BJ (cell line): Measurements from ENCODE around the gene RBMS3. TPM values are rescaled to one million over a fixed set of nuclear protein-coding genes. Genes with fewer than 3 reads are reported as not detected.
A peak's percentile ranks its signal among the peaks of the same experiment; 100 is the strongest.

Source experiments
- CTCF ChIA-PET: fragments of 350-600 bp; formaldehyde crosslinking; extraction: SDS; loops from one replicate; lab custom pipeline; 2021; ENCODE audit warnings: antibody characterized with exemption, inconsistent platforms; lab: Yijun Ruan, JAX
- POLR2A ChIA-PET: fragments of 300-600 bp; sonication (Branson Sonifier 250); formaldehyde crosslinking; extraction: SDS; loops from one replicate; lab custom pipeline; 2021; ENCODE audit warnings: antibody characterized with exemption; lab: Charles Lee
- DNase-seq: peaks from one replicate; pipeline ENCODE4 v3.0.0-alpha.2; 2011; ENCODE audit warnings: low read depth
- H3K27me3 ChIP-seq: 2 replicates; pipeline ENCODE4 v1.6.0; 2011; ENCODE audit warnings: low read length; ENCODE audit not compliant: control insufficient read depth, insufficient read depth
- H3K36me3 ChIP-seq: 2 replicates; pipeline ENCODE4 v1.5.1; 2011; ENCODE audit warnings: low read length; ENCODE audit not compliant: control insufficient read depth, insufficient read depth
- H3K4me3 ChIP-seq: 2 replicates; pipeline ENCODE4 v1.5.1; 2011; ENCODE audit warnings: low read depth, mild to moderate bottlenecking, control low read depth, low read length
- polyA plus RNA-seq: library from polyadenylated mRNA; depleted of rRNA; stranded (reverse); fragments of >200 nt; gene quantifications from 2 replicates; pipeline ENCODE4 v1.2.3, GENCODE V29; 2011
- TF ChIP-seq, protein P1 (sequence below): IDR thresholded peaks from 2 replicates; pipeline ENCODE4 v1.5.1; 2011; ENCODE audit warnings: low read depth, mild to moderate bottlenecking, control low read depth, inconsistent platforms, low read length, moderate library complexity; ENCODE audit not compliant: insufficient read depth

Gene RBMS3
- polyA plus RNA-seq, 1 experiment = 14.5 TPM

DNA sequence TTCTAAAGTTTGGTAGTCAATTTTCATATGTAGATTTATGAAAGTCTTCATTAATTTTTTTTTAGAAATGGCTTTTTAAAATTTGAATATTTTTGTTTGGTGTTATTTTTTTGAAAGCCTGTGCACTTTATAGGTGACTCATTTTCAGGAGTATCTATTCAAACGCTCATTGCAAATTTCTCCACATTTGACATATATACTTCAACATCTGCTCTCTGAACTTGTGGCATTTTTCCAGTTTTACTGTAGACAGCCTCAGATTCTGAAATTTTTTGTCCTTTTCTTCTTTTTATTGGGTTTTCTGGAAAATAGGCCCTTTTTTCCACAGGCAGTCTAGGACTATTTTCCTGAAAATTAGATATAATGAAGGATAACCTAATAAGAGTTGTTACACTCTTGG lies 396.6 kb downstream of the RBMS3 start:
- POLR2A ChIA-PET = no interaction called here
- H3K27me3 ChIP-seq = no peaks in the 10 kb centered on the region
- H3K36me3 ChIP-seq = no peaks in the 10 kb centered on the region
- no peak overlapping the region for H3K4me3 ChIP-seq
- TF ChIP-seq, protein P1, sequence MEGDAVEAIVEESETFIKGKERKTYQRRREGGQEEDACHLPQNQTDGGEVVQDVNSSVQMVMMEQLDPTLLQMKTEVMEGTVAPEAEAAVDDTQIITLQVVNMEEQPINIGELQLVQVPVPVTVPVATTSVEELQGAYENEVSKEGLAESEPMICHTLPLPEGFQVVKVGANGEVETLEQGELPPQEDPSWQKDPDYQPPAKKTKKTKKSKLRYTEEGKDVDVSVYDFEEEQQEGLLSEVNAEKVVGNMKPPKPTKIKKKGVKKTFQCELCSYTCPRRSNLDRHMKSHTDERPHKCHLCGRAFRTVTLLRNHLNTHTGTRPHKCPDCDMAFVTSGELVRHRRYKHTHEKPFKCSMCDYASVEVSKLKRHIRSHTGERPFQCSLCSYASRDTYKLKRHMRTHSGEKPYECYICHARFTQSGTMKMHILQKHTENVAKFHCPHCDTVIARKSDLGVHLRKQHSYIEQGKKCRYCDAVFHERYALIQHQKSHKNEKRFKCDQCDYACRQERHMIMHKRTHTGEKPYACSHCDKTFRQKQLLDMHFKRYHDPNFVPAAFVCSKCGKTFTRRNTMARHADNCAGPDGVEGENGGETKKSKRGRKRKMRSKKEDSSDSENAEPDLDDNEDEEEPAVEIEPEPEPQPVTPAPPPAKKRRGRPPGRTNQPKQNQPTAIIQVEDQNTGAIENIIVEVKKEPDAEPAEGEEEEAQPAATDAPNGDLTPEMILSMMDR = no peak
- CTCF ChIA-PET = interaction anchor here (0.7 kb wide), 2 partner anchors 27 to 811 kb away, joined by 3 read pairs; no protein-coding TSS in a partner anchor
- no peak for DNase-seq

DNA sequence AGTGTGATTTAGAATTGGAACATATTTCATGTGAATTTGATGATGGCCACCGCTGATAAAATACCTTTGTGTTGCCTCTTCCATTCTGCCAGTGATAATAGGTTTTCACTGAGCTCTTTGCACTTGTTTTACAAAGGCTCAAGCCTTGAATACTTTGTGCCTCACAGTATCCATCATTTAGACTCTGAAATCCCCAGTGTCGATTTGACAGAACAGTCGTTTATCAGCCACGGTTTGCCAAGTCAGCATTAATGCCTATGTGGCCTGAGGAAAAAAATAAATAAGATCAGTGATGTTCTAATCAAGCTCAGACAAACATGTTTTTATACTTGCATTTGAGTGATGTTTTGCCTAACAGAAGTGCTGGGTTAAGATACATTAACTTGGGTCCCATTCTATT lies 399.1 kb downstream of the RBMS3 start:
- H3K27me3 ChIP-seq = no peaks in the 10 kb centered on the region
- TF ChIP-seq, protein P1 = no peak
- no peaks in the 10 kb centered on the region for H3K36me3 ChIP-seq
- ChIA-PET CTCF (interaction anchor here (0.7 to 1.0 kb wide), 2 partner anchors 9 to 29 kb away, joined by 3 read pairs; no protein-coding TSS in a partner anchor), POLR2A (no interaction called here)
- no peak for DNase-seq
- no peak overlapping the region for H3K4me3 ChIP-seq

DNA sequence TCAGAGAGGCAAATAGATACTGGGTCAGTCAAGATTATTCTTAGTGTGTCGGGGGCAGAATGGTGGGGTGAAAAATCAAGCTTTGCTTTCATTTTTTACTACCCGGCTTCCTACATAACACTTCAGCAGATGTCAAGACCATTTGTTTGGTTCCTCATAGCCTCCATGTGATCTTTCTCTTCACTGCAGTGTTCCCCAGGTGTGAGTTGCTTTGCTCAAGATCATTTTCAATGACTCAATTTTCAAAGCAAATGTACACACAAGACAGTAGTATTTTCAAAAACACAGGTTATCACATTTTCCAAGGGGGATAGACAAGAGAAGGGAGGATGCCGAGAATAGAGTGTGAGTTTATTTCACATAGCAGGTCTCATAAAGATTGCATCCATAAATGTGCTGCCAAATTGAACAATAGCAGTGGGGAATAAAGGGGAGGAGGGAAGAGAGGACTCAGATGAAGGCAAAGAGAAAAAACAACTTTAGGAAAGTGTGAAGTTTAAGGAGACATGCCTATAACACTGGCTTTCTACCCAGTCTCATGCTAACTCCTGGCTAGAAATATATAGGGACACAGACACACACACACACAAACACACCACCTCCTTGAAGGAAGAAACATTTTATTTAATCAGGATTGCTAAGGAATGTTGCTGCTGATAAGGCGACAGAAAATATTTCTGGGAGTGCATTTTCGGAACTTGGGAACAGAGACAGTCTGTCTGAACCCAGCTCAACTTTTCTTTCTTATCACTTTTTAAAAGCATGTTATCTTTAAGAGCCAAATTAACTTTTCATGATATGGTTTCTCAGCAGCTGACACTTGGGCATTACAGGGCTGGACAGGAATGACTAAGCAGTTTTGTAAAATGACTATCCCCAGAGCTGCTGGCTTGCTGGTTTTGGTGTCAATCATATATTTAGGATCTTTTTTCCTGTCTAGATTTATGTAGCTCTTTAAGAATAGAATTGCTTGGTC lies 402.4 kb downstream of the RBMS3 start:
- no peak overlapping the region for H3K4me3 ChIP-seq
- H3K27me3 ChIP-seq = no peaks in the 10 kb centered on the region
- ChIA-PET POLR2A (interaction anchor here (0.6 kb wide), 1 partner anchor 10 kb away, joined by 3 read pairs; no protein-coding TSS in a partner anchor), CTCF (no interaction called here)
- no peaks in the 10 kb centered on the region for H3K36me3 ChIP-seq
- TF ChIP-seq, protein P1 = no peak
- no peak for DNase-seq

DNA sequence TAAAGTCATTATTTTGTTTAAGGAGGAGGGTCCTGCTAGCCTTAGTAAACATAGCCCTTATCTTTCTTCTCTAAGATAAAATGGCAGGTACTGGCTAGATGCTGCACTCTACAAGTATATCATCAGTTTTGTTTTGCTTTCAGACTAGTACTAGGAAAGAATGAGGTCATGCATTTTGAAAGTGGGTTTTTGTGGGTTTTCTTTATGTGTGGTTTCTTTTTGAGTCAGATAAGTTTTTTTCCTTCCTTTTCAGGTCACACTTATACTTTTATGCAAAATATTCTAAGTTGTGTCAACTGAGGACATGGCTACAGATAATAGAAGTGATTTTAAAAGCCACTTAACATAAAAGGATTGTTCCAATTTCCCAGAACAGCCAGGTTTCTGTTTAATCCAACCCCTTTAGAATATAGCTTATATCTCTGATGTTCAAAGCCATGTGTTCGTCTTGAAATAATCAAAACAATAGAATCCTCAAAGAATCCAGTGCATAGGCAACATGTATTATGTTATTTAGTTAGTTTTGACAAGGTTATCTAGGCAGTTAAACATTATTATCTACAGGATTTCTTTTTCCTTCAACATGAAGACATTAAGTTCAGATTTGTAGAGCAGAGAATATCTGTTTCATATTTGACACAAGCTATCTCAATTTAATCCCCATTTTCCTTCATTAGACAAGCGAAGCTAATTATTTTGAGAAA lies 406.2 kb downstream of the RBMS3 start:
- DNase-seq = peak; percentile 9
- H3K36me3 ChIP-seq = no peaks in the 10 kb centered on the region
- H3K27me3 ChIP-seq = no peaks in the 10 kb centered on the region
- no peak overlapping the region for H3K4me3 ChIP-seq
- ChIA-PET POLR2A (no interaction called here), CTCF (no interaction called here)
- TF ChIP-seq, protein P1 = no peak
